Prostate gland (tissue), 2 donors: Measurements from ENCODE around the gene VAMP5.

Experiments used
- POLR2A ChIP-seq: fragments of 450-650 bp; IDR thresholded peaks from one replicate; pipeline ENCODE4 v1.6.1; 2016; ENCODE audit warnings: antibody characterized with exemption, mild to moderate bottlenecking
- TF ChIP-seq, protein P1 (sequence below), 4 experiments: fragments of 200-600 bp in 2 of 4; fragments of 450-650 bp in 2 of 4; sonication (generic) in 2 of 4; IDR thresholded peaks; 1 replicate in 3 of 4; 2 replicates in 1 of 4; pipeline ENCODE4 v1.5.1; 2016 to 2019; ENCODE audit warnings: antibody characterized with exemption in 4 of 4, mild to moderate bottlenecking in 2 of 4, moderate library complexity in 2 of 4

DNA sequence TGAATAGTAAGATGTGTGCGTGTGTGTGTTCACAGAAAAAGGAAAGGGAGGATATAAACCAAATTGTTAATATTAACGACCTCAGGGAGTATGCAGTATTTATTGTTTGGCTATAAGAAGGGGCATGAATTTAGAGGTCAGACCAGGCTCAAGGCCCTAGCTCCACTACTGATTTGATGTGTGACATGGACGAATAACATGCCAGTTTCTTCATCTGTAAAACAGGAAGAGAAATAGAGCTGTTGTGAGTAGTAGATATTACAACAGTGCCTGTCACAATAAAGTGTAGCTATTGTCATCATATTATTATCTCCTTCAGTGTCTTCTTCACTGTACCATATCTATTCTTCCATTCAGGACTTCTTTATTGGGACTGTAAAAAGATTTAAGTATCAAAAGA is 49.4 kb upstream of the VAMP5 start:
- TF ChIP-seq POLR2A, result no peak
- TF ChIP-seq, protein P1, sequence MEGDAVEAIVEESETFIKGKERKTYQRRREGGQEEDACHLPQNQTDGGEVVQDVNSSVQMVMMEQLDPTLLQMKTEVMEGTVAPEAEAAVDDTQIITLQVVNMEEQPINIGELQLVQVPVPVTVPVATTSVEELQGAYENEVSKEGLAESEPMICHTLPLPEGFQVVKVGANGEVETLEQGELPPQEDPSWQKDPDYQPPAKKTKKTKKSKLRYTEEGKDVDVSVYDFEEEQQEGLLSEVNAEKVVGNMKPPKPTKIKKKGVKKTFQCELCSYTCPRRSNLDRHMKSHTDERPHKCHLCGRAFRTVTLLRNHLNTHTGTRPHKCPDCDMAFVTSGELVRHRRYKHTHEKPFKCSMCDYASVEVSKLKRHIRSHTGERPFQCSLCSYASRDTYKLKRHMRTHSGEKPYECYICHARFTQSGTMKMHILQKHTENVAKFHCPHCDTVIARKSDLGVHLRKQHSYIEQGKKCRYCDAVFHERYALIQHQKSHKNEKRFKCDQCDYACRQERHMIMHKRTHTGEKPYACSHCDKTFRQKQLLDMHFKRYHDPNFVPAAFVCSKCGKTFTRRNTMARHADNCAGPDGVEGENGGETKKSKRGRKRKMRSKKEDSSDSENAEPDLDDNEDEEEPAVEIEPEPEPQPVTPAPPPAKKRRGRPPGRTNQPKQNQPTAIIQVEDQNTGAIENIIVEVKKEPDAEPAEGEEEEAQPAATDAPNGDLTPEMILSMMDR (IDR thresholded peaks at IDR 0.05), result no peak
